Measurements from ENCODE around the gene PTPRA. TPM values are rescaled to one million over a fixed set of nuclear protein-coding genes. Genes with fewer than 3 reads are reported as not detected.

PTPRA gene
- total RNA-seq, 1 experiment from 2014 or later: 38.5 TPM

GRCh38 chr20:2921506-2921905, 48.2 kb downstream of the PTPRA start:
- DNase-seq (ENCODE audit: low read depth): no peak

- DNase-seq (ENCODE audit: low read depth): no peak
Observed at GRCh38 chr20:2922957-2923356, 49.7 kb downstream of the PTPRA start.

- no peak for DNase-seq (ENCODE audit: low read depth)
Observed at GRCh38 chr20:2930538-2930937, 57.3 kb downstream of the PTPRA start.

GRCh38 chr20:2932498-2932897, 59.2 kb downstream of the PTPRA start:
- no peak for DNase-seq (ENCODE audit: low read depth)

GRCh38 chr20:2937902-2938301, 64.6 kb downstream of the PTPRA start:
- DNase-seq (ENCODE audit: low read depth): no peak

GRCh38 chr20:2942439-2942838, 69.2 kb downstream of the PTPRA start:
- no peak for DNase-seq (ENCODE audit: low read depth)

GRCh38 chr20:2946988-2947961, 74.0 kb downstream of the PTPRA start:
- no peak for DNase-seq (ENCODE audit: low read depth)

- DNase-seq (ENCODE audit: low read depth): no peak
Observed at GRCh38 chr20:2948968-2949367, 75.7 kb downstream of the PTPRA start.

- DNase-seq (ENCODE audit: low read depth): no peak
Observed at GRCh38 chr20:2952766-2953165, 79.5 kb downstream of the PTPRA start.

- DNase-seq (ENCODE audit: low read depth): peak; percentile 58
Observed at GRCh38 chr20:2955257-2955970, 82.1 kb downstream of the PTPRA start.

- no peak for DNase-seq (ENCODE audit: low read depth)
Observed at GRCh38 chr20:2956480-2956879, 83.2 kb downstream of the PTPRA start.

GRCh38 chr20:2967841-2968240, 94.6 kb downstream of the PTPRA start:
- DNase-seq (ENCODE audit: low read depth): no peak

GRCh38 chr20:2972126-2972525, 98.8 kb downstream of the PTPRA start:
- DNase-seq (ENCODE audit: low read depth): no peak

- DNase-seq (ENCODE audit: low read depth): no peak
Observed at GRCh38 chr20:2973574-2973973, 100.3 kb downstream of the PTPRA start.

GRCh38 chr20:2978519-2978918, 105.2 kb downstream of the PTPRA start:
- DNase-seq (ENCODE audit: low read depth): no peak

- no peak for DNase-seq (ENCODE audit: low read depth)
Observed at GRCh38 chr20:2981646-2982045, 108.4 kb downstream of the PTPRA start.

- no peak for DNase-seq (ENCODE audit: low read depth)
Observed at GRCh38 chr20:2983508-2983907, 110.2 kb downstream of the PTPRA start.

- DNase-seq (ENCODE audit: low read depth): no peak
Observed at GRCh38 chr20:2984028-2984501, 110.8 kb downstream of the PTPRA start.

- DNase-seq (ENCODE audit: low read depth): peak; percentile 46
Observed at GRCh38 chr20:2984956-2985661, 111.8 kb downstream of the PTPRA start.

GRCh38 chr20:2986466-2986865, 113.2 kb downstream of the PTPRA start:
- peak; percentile 23 for DNase-seq (ENCODE audit: low read depth)

GRCh38 chr20:2987861-2988260, 114.6 kb downstream of the PTPRA start:
- no peak for DNase-seq (ENCODE audit: low read depth)

- no peak for DNase-seq (ENCODE audit: low read depth)
Observed at GRCh38 chr20:2991532-2991931, 118.3 kb downstream of the PTPRA start.
